ENCODE data around the gene MCF2L2. TPM values are rescaled to one million over a fixed set of nuclear protein-coding genes. Genes with fewer than 3 reads are reported as not detected.

The MCF2L2 gene
- total RNA-seq, 1 experiment from 2014 or later = 1.7 TPM

- peak overlapping the region; percentile 85 for H3K27ac ChIP-seq
- BruUV-seq (replicated peaks) = no TSS peak
- H3K4me1 ChIP-seq (replicated peaks; ENCODE audit: insufficient read depth) = peaks cover 68% of the 10 kb centered on the region
- no peak overlapping the region; the same call in 1 of the 2 replicates for H3K4me3 ChIP-seq
- no peak overlapping the region for H2AFZ ChIP-seq
- CTCF ChIA-PET = interaction anchor here (0.6 to 1.5 kb wide), 5 partner anchors 8 to 116 kb away, joined by 3 to 7 read pairs (median 5); no protein-coding TSS in a partner anchor
- H4K20me1 ChIP-seq (ENCODE audit: insufficient read depth) = no peaks in the 10 kb centered on the region
- peaks cover 42% of the 10 kb centered on the region for H3F3A ChIP-seq (ENCODE audit: insufficient read depth, low read depth)
- TF ChIP-seq EZH2 (IDR thresholded peaks at IDR 0.05; ENCODE audit: low read depth) = no peak
- TF ChIP-seq CTCF (conservative IDR thresholded peaks at IDR 0.05) = no peak
- H3K27me3 ChIP-seq (ENCODE audit: insufficient read depth, low read depth) = no peaks in the 10 kb centered on the region
- no peaks in the 10 kb centered on the region for H3K9me2 ChIP-seq (ENCODE audit: insufficient read depth)
- H3K9me3 ChIP-seq (ENCODE audit: insufficient read depth, low read depth) = no peaks in the 10 kb centered on the region
- DNase-seq = no peak
- H3K79me2 ChIP-seq (ENCODE audit: low read depth) = peaks cover 96% of the 10 kb centered on the region
- peaks cover 29% of the 10 kb centered on the region for H3K36me3 ChIP-seq (ENCODE audit: low read depth)
- peak overlapping the region; percentile 68 for H3K4me2 ChIP-seq
- intact Hi-C loops (cut with micrococcal nuclease; ENCODE audit: unreplicated experiment) = loop anchor here (1.0 to 5.0 kb wide), 4 partner anchors 8 to 474 kb away; partner anchors contain the start of gene ATP11B
- POLR2A ChIA-PET (ENCODE audit: unreplicated experiment) = interaction anchor here (0.6 to 1.4 kb wide), 8 partner anchors 8 to 1056 kb away, joined by 3 to 12 read pairs (median 8); partner anchors contain the start of genes ABCC5 and ATP11B
Measured at GRCh38 chr3:183266454-183266853, 162.0 kb downstream of the MCF2L2 start.

- no peaks in the 10 kb centered on the region; the same call in 1 of the 2 replicates for H4K20me1 ChIP-seq (ENCODE audit: insufficient read depth)
- H3K9me3 ChIP-seq (ENCODE audit: insufficient read depth, low read depth) = no peaks in the 10 kb centered on the region
- H3K4me1 ChIP-seq (replicated peaks; ENCODE audit: insufficient read depth) = peaks cover 65% of the 10 kb centered on the region
- TF ChIP-seq EZH2 (IDR thresholded peaks at IDR 0.05; ENCODE audit: low read depth) (no peak), CTCF (conservative IDR thresholded peaks at IDR 0.05) (no peak)
- H3K79me2 ChIP-seq (ENCODE audit: low read depth) = peaks cover 96% of the 10 kb centered on the region
- H3K27me3 ChIP-seq (ENCODE audit: insufficient read depth, low read depth) = no peaks in the 10 kb centered on the region
- no peak overlapping the region; the same call in 1 of the 2 replicates for H3K4me3 ChIP-seq
- H3K36me3 ChIP-seq (ENCODE audit: low read depth) = peaks cover 24% of the 10 kb centered on the region
- no peak overlapping the region for H2AFZ ChIP-seq
- ChIA-PET POLR2A (ENCODE audit: unreplicated experiment) (interaction anchor here (0.6 to 1.4 kb wide), 10 partner anchors 9 to 1056 kb away, joined by 3 to 12 read pairs (median 6); partner anchors contain the start of genes ABCC5, ATP11B and B3GNT5), CTCF (interaction anchor here (0.6 to 1.5 kb wide), 6 partner anchors 9 to 117 kb away, joined by 3 to 7 read pairs (median 5); no protein-coding TSS in a partner anchor)
- intact Hi-C loops (cut with micrococcal nuclease; ENCODE audit: unreplicated experiment) = loop anchor here (1.0 to 5.0 kb wide), 6 partner anchors 8 to 474 kb away; partner anchors contain the start of gene ATP11B
- no peaks in the 10 kb centered on the region for H3K9me2 ChIP-seq (ENCODE audit: insufficient read depth)
- peaks cover 44% of the 10 kb centered on the region for H3F3A ChIP-seq (ENCODE audit: insufficient read depth, low read depth)
- BruUV-seq (replicated peaks) = TSS peak; percentile 25
- H3K4me2 ChIP-seq = peak overlapping the region; percentile 68
- peak overlapping the region; percentile 85 for H3K27ac ChIP-seq
- peak; percentile 73 to 99 for DNase-seq
Measured at GRCh38 chr3:183265834-183266417, 162.5 kb downstream of the MCF2L2 start.

- Histone ChIP-seq H3K27me3 (ENCODE audit: insufficient read depth, low read depth) (no peaks in the 10 kb centered on the region), H3K4me3 (no peak overlapping the region; the same call in 1 of the 2 replicates), H4K20me1 (ENCODE audit: insufficient read depth) (no peaks in the 10 kb centered on the region; the same call in 1 of the 2 replicates), H3K36me3 (ENCODE audit: low read depth) (peaks cover 17% of the 10 kb centered on the region), H3K9me2 (ENCODE audit: insufficient read depth) (no peaks in the 10 kb centered on the region), H3F3A (ENCODE audit: insufficient read depth, low read depth) (peaks cover 48% of the 10 kb centered on the region), H2AFZ (no peak overlapping the region), H3K4me1 (replicated peaks; ENCODE audit: insufficient read depth) (peaks cover 66% of the 10 kb centered on the region), H3K9me3 (ENCODE audit: insufficient read depth, low read depth) (no peaks in the 10 kb centered on the region), H3K79me2 (ENCODE audit: low read depth) (peaks cover 96% of the 10 kb centered on the region), H3K4me2 (peak overlapping the region; percentile 68), H3K27ac (peak overlapping the region; percentile 85)
- CTCF ChIA-PET = interaction anchor here (0.6 to 1.5 kb wide), 8 partner anchors 10 to 106 kb away, joined by 3 to 7 read pairs (median 4); no protein-coding TSS in a partner anchor
- POLR2A ChIA-PET (ENCODE audit: unreplicated experiment) = interaction anchor here (0.6 to 1.4 kb wide), 6 partner anchors 10 to 1745 kb away, joined by 3 to 27 read pairs (median 4); partner anchors contain the start of gene B3GNT5
- DNase-seq = peak in 1 of 2 experiments; percentile 68
- no peak for TF ChIP-seq EZH2 (IDR thresholded peaks at IDR 0.05; ENCODE audit: low read depth)
- TF ChIP-seq CTCF (conservative IDR thresholded peaks at IDR 0.05) = no peak
- BruUV-seq (replicated peaks) = no TSS peak
- intact Hi-C loops (cut with micrococcal nuclease; ENCODE audit: unreplicated experiment) = loop anchor here (1.0 to 5.0 kb wide), 3 partner anchors 10 to 473 kb away; partner anchors contain the start of gene ATP11B
Measured at GRCh38 chr3:183265157-183265642, 163.2 kb downstream of the MCF2L2 start.
